ENCODE data around the gene INPP5B.

The INPP5B gene

DNA sequence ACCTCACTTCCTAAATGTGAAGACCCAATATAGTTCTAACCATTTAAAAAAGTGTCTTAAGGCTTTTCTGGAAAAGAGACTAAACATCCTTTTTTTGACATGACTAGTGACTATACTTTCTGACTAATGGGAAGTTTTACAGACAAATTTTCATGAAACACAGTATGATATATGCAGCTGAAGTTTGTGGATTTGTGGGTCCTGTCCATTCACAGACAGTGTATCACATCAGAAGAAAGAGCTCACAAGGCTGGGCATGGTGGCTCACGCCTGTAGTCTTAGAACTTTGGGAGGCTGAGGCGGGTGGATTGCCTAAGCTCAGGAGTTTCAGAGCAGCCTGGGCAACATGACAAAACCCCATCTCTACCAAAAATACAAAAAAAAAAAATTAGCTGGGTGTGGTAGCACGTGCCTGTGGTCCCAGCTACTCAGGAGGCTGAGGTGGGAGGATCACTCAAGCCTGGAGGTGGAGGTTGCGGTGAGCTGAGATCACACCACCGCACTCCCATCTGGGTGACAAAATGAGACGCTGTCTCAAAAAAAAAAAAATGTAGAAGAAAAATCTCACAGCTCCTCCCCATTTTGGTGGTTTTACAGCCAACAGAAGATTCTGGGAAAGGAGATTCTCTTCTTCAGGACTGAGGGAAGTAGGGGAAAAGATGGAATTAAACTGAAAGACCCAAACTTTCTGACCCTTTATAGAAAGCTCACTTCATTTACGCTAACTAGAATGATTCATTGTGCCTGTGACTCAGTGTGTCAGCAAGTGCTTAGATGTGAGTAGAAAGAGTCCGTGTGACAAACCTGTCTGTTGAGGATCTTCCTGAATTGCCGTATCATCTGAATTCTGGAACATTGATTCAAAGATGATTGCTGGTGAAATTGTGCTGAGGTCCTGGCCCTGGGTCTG is 123.7 kb downstream of the INPP5B start:
- no peak overlapping the region for H3K4me3 ChIP-seq (ENCODE audit: low read depth, low read length)
- DNase-seq (ENCODE audit: low read depth, low spot score) = no peak
- ChIA-PET CTCF (interaction anchor here (1.0 to 2.0 kb wide), 6 partner anchors 9 to 141 kb away, joined by 3 to 16 read pairs (median 4); partner anchors contain the start of gene MTF1), POLR2A (interaction anchor here (0.7 kb wide), 1 partner anchor 15 kb away, joined by 4 read pairs; the partner anchor contains the start of genes C1orf122 and YRDC)
- TF ChIP-seq, protein P1, sequence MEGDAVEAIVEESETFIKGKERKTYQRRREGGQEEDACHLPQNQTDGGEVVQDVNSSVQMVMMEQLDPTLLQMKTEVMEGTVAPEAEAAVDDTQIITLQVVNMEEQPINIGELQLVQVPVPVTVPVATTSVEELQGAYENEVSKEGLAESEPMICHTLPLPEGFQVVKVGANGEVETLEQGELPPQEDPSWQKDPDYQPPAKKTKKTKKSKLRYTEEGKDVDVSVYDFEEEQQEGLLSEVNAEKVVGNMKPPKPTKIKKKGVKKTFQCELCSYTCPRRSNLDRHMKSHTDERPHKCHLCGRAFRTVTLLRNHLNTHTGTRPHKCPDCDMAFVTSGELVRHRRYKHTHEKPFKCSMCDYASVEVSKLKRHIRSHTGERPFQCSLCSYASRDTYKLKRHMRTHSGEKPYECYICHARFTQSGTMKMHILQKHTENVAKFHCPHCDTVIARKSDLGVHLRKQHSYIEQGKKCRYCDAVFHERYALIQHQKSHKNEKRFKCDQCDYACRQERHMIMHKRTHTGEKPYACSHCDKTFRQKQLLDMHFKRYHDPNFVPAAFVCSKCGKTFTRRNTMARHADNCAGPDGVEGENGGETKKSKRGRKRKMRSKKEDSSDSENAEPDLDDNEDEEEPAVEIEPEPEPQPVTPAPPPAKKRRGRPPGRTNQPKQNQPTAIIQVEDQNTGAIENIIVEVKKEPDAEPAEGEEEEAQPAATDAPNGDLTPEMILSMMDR (IDR thresholded peaks at IDR 0.05; ENCODE audit: insufficient read depth, low read length, missing control alignments) = no peak

DNA sequence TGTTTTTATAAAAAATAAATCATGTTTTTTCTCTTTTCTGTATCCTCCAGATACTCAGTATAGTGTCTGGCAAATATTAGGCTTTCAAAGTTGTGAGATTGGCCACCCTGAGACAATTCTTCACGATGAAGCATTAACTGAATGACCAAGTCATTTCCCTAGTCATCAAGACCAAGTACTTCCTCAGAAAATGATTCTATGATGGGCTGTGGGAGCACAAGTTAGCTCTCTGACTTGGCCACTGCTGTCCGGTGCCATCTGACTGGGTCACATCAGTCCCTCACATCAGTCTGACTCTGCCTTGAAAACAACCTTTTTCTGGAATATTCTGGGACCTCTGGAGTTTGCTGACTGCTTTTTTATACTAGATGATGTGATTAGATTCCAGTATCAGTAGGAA is 125.4 kb downstream of the INPP5B start:
- TF ChIP-seq, protein P1 (IDR thresholded peaks at IDR 0.05; ENCODE audit: insufficient read depth, low read length, missing control alignments) = no peak
- POLR2A ChIA-PET = no interaction called here
- DNase-seq (ENCODE audit: low read depth, low spot score) = no peak
- CTCF ChIA-PET = interaction anchor here (0.7 to 2.8 kb wide), 6 partner anchors 9 to 140 kb away, joined by 3 to 10 read pairs (median 4); no protein-coding TSS in a partner anchor
- no peak overlapping the region for H3K4me3 ChIP-seq (ENCODE audit: low read depth, low read length)

DNA sequence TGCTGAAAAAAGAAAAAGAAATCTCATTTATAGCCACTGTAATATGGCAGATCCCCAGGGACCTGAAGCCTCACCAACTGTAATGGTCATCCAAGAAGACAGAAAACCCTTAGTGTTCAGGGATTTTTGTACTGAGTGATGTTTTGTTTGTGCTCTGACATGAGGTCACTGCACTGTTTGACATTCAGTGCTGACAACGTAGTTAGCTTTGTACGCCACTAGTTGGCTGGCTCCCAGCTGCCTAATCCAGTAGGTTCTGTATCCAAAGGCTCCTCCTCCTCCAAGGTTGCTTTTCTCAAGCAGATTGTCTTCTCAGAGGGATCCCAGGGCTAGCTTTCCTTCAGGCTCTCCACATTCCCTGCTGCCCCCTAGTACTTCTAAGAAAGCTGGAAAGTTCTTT is 129.4 kb downstream of the INPP5B start:
- ChIA-PET CTCF (interaction anchor here (0.9 to 1.7 kb wide), 2 partner anchors 8 to 173 kb away, joined by 3 read pairs; no protein-coding TSS in a partner anchor), POLR2A (no interaction called here)
- no peak for DNase-seq (ENCODE audit: low read depth, low spot score)
- TF ChIP-seq, protein P1 (IDR thresholded peaks at IDR 0.05; ENCODE audit: insufficient read depth, low read length, missing control alignments) = no peak
- no peak overlapping the region for H3K4me3 ChIP-seq (ENCODE audit: low read depth, low read length)

DNA sequence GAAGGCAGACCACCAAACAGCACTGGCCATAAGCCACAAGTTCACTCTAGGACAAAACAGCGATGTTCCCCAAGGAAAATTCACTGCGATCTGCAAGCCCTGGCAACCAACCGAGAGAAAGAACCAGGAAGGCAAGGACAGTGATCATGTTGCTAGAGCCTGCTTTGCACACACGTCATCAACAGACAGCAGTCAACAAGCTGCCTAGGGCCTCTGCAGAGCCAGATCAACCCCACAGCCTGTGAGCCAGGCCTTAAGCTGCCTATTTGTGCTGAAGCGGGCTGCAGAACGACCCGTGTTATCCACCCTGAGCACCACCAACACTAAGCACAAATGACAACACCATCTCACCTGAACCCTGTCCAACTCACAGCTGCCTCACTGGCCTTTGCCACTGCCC is 132.6 kb downstream of the INPP5B start:
- TF ChIP-seq, protein P1 (IDR thresholded peaks at IDR 0.05; ENCODE audit: insufficient read depth, low read length, missing control alignments) = no peak
- ChIA-PET CTCF (no interaction called here), POLR2A (no interaction called here)
- no peak for DNase-seq (ENCODE audit: low read depth, low spot score)
- H3K4me3 ChIP-seq (ENCODE audit: low read depth, low read length) = no peak overlapping the region

DNA sequence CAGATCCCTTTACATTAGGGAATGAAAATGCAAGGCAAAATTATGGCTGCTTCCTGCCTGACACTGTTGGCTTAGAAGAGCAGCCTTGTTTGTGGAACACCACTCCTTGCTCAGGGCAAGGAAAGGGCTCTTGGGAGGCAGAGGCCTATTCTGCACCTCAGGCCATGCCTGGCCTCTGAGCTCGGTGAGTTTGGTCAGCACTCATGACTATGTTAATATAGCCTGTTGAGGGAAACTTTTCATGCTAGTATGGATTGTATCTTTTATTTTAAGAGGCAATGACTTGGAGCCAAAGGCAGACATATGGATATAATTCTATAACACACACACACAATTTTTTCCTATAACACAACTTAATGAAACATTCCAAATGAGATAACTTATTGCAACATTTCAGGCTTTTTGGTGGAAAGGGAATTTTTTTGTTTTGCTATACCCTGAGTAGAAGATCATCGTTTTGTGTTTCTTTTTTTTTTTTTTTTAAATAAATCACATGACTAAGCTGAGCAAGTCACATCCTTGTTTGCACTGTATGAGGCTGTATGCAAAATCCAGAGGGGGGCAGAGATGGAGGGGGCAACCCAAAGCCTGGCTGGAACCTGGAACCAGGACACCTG is 133.2 kb downstream of the INPP5B start:
- no peak overlapping the region for H3K4me3 ChIP-seq (ENCODE audit: low read depth, low read length)
- TF ChIP-seq, protein P1 (IDR thresholded peaks at IDR 0.05; ENCODE audit: insufficient read depth, low read length, missing control alignments) = no peak
- ChIA-PET CTCF (no interaction called here), POLR2A (no interaction called here)
- DNase-seq (ENCODE audit: low read depth, low spot score) = no peak

Data from AG04449 (cell line).